DMS153 (cell line): ENCODE data around the gene CERS1.

Experiments
- DNase-seq: peaks from one replicate; lab custom pipeline; 2025; lab: John Stamatoyannopoulos, UW

The CERS1 gene

GRCh38 chr19:18895824-18896341 lies at the start of gene CERS1:
TSS of gene CERS1 (minus strand) at chr19:18896158. CDS start at chr19:18896072, 86 bp downstream.
- DNase-seq: no peak

- DNase-seq: no peak
Measured at GRCh38 chr19:18945297-18945696, 49.3 kb upstream of the CERS1 start.

GRCh38 chr19:18943465-18943864 lies 47.5 kb upstream of the CERS1 start:
- no peak for DNase-seq

- no peak for DNase-seq
Measured at GRCh38 chr19:18942692-18943091, 46.7 kb upstream of the CERS1 start.

GRCh38 chr19:18941628-18942354 lies 45.8 kb upstream of the CERS1 start:
- DNase-seq: no peak

- no peak for DNase-seq
Measured at GRCh38 chr19:18940769-18941627, 45.0 kb upstream of the CERS1 start, which contains the start of gene HOMER3. TSS of gene HOMER3 (minus strand) at chr19:18941217. CDS start at chr19:18938982, 2,235 bp downstream.

GRCh38 chr19:18939922-18940768 lies 44.2 kb upstream of the CERS1 start:
- no peak for DNase-seq

- DNase-seq: no peak
Measured at GRCh38 chr19:18939163-18939562, 43.2 kb upstream of the CERS1 start.

- DNase-seq: no peak
Measured at GRCh38 chr19:18933297-18933696, 37.3 kb upstream of the CERS1 start.

GRCh38 chr19:18932216-18932841 lies 36.4 kb upstream of the CERS1 start:
- no peak for DNase-seq

GRCh38 chr19:18931316-18932162 lies 35.6 kb upstream of the CERS1 start:
- DNase-seq: no peak

GRCh38 chr19:18929311-18929710 lies 33.4 kb upstream of the CERS1 start:
- no peak for DNase-seq

GRCh38 chr19:18928018-18928805 lies 32.3 kb upstream of the CERS1 start:
- DNase-seq: no peak

GRCh38 chr19:18924684-18925213 lies 28.8 kb upstream of the CERS1 start:
- no peak for DNase-seq

- no peak for DNase-seq
Measured at GRCh38 chr19:18922228-18922985, 26.4 kb upstream of the CERS1 start.

- no peak for DNase-seq
Measured at GRCh38 chr19:18921593-18921992, 25.6 kb upstream of the CERS1 start.

GRCh38 chr19:18920400-18920799 lies 24.4 kb upstream of the CERS1 start:
- DNase-seq: no peak

- DNase-seq: no peak
Measured at GRCh38 chr19:18919900-18920214, 23.9 kb upstream of the CERS1 start.
